Fibroblast of villous mesenchyme (primary cell): Measurements from ENCODE around the gene GLIS1. TPM values are rescaled to one million over a fixed set of nuclear protein-coding genes. Genes with fewer than 3 reads are reported as not detected.

Experiments used
- DNase-seq: peaks from one replicate; pipeline ENCODE4 v3.0.0-alpha.2; 2010; ENCODE audit warnings: low read depth
- H3K4me3 ChIP-seq: 2 replicates; pipeline ENCODE4 v1.5.1; 2011; ENCODE audit warnings: low read depth, mild to moderate bottlenecking, low read length
- CTCF ChIP-seq: IDR thresholded peaks from 2 replicates; pipeline ENCODE4 v1.5.1; 2012; ENCODE audit warnings: low read depth, mild to moderate bottlenecking, low read length; ENCODE audit not compliant: insufficient read depth
- total RNA-seq: library from RNA; depleted of rRNA; stranded (reverse); fragments of >200 nt; gene quantifications from 2 replicates; pipeline ENCODE4 v1.2.3, GENCODE V29; 2012

GLIS1 gene
- total RNA-seq, 1 donor, result 0.43 TPM

DNA sequence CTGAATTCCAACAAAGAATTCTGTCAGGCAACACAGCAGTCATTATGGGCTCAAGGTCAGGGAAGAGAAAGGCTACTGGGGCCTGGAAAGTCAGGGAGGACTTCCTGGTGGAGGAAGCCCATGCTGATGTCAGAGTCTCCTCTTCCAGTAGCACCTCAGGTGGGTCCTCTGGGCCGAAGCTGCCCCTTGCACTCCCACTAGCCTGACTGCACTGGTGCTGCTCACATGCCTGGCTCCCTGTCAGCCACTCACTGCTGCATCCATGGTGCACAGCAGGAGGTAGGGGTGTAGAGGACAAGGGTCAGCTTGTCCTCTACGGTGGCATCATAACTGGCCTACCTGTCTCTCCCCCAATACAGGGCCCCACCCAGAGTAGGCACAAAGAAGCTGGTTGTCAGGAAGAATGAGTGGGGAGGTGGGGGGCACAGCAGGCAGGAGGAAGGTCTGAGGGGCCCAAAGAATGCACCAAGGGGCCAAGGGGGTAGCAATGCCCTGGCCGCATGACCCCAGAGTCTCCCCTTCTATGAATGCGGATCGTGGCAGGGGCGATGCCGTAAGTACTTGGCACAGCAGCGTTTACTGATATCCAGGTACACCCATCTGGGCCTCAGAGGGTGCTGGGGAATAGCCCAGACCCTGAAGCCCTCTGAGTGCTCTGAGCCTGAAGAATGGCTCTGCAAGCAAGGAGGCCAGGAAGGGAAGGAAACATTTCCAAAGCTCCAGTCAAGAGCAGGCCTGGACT, 80.3 kb downstream of the GLIS1 start:
- H3K4me3 ChIP-seq, result no peak overlapping the region
- DNase-seq, result no peak
- no peak for TF ChIP-seq CTCF

DNA sequence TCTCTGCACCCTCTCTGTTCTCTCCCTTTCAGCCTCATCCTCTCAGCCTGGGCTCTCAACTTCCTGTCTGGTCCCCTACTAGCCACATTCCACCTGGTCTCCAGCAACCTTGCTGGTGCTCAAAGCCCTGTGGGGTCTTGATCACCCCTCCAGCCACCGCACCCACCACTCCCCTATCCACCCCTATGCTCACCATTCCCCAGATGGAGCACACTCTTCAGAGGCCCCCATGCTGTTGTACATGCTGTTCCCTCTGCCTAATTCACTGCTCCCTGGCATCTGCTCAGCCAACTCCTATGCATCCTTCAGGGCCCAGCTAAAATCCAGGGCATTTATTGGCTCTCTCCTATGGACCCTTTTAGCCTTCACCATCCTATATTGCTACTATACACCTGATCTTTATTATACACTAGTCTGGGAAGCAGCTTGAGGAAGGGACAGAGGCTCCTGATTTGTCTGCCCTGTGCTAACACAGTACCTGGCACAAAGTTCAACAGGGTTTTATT, 81.0 kb downstream of the GLIS1 start:
- no peak for TF ChIP-seq CTCF
- no peak overlapping the region for H3K4me3 ChIP-seq
- no peak for DNase-seq

DNA sequence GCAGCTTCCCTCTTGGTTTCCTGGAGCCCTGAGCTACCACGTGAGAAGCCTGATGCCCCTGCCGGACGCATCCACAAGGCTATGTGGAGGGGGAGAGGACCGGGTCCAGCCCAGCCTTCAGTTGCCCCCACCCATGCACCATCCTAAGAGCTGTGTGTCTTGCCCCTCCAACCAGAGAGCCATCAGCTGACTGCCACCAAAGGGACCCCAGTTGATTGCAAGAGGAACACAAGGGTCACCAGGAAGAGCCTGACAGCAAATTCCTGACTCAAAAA, 81.5 kb downstream of the GLIS1 start:
- no peak overlapping the region for H3K4me3 ChIP-seq
- DNase-seq, result no peak
- TF ChIP-seq CTCF, result no peak

DNA sequence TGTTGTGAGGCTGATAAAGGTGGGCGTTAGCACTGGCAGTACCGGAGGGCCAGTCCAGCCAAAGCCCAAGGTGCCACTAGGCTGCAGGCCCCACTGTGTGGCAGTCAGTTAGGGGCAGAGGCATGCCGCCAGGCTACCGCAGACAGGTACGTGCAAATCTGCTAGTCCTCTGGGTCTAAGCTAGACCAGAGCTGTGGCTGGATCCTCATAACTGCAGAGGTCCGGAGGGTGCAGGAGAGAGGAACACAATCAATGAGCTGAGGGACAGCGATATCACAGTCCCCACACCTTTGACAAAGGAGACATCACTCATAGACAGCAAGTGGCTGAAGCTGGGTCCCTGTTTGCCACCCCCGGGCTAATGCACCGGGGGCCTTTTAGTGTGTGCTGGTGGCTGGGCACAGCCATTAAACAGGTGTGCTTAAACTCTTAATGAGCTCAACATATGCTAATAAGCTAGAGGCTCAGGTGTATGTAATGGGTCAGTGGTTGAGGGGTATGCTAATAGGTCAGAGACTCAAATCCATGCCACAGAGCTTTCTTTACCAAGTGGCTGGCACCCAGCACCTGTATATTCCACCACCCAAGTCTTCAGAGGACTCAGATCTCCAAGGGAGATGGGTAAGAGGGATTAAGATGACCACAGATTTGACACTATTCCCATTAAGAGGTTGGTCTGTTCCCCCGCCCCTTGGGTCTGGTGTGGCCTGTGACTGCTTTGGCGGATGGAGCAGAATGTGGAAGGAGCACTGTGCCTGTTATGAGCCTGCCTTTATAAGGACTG, 82.0 kb downstream of the GLIS1 start:
- H3K4me3 ChIP-seq, result no peak overlapping the region
- no peak for TF ChIP-seq CTCF
- DNase-seq, result no peak

- DNase-seq, result peak; percentile 73
- no peak for TF ChIP-seq CTCF
- no peak overlapping the region for H3K4me3 ChIP-seq
These were observed 82.8 kb downstream of the GLIS1 start for GRCh38 chr1:53655931-53656746.

DNA sequence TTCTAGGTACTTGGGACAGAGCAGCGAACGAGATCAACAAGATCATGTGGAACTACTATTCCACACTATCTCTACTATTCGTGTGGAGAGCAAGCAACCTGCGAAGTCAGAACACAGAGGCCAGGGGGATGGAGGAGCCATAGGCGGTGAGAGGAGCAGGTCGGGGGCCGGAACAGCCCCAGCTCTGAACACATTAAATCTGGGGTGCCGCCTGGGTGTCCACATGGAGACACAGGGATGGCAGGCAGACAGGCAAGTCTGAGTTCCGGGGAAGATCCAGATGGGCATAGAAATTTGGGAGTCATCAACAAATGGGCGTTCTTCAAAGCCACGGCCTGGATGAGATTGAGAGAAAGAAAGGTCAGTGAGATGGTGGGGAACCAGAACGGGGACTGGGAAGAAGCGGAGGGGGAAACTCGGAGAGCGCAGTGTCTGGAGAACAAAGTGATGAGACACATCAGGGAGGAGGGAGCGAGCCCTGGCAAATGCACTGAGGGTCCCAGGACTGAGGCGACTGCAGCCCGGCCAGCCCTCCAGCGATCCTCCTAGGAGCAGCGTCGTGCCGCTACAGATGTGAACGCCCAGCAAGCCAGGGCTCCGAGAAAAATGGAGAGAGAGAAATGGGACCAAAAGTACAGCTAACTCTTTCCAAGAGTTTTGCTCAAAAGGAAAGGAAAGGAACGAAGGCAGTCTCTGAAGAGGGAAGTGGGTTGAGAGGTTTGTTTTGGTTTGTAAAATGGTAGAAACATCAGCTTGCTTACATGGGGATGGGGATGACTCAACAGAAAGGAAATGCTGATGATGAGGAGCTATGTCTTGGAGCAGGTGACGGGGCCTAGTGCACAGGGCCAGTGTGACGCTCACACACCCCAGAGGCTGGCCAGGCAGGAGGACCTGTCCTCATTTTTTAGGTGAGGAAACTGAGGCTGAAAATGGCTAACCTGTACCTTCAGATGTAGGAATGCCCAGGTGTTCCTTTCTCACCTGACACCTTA, 84.5 kb downstream of the GLIS1 start:
- peak; percentile 75 for DNase-seq
- H3K4me3 ChIP-seq, result no peak overlapping the region
- no peak for TF ChIP-seq CTCF
